WTC11 (cell line): Measurements from ENCODE around the gene ZNF333.

Source experiments
- CTCF ChIP-seq: fragments of 200-600 bp; IDR thresholded peaks from 2 replicates; pipeline ENCODE4 v1.8.0; 2022; ENCODE audit warnings: antibody characterized with exemption
- EMX1 ChIP-seq: fragments of 250-450 bp; sonication (Bioruptor Pico); IDR thresholded peaks from 2 replicates; pipeline ENCODE4 v1.8.0; 2021; ENCODE audit warnings: mild to moderate bottlenecking
- ESRRA ChIP-seq: sonication (generic); formaldehyde crosslinking; IDR thresholded peaks from 2 replicates; pipeline ENCODE4 v1.8.1; 2022; ENCODE audit warnings: mild to moderate bottlenecking, missing genetic modification reagents, borderline replicate concordance
- PRDM15 ChIP-seq: sonication (generic); formaldehyde crosslinking; IDR thresholded peaks from 2 replicates; pipeline ENCODE4 v1.8.0; 2022; ENCODE audit warnings: missing genetic modification reagents
- RELA ChIP-seq: sonication (generic); formaldehyde crosslinking; IDR thresholded peaks from 2 replicates; pipeline ENCODE4 v1.8.1; 2022; ENCODE audit warnings: missing genetic modification reagents, mild to moderate bottlenecking, borderline replicate concordance
- USF2 ChIP-seq: sonication (generic); formaldehyde crosslinking; IDR thresholded peaks from 2 replicates; pipeline ENCODE4 v1.8.1; 2023; ENCODE audit warnings: mild to moderate bottlenecking, missing genetic modification reagents, moderate library complexity
- ZMAT4 ChIP-seq: fragments of 250-450 bp; sonication (Bioruptor Pico); IDR thresholded peaks from 2 replicates; pipeline ENCODE4 v1.9.0; 2021; ENCODE audit warnings: mild to moderate bottlenecking

GRCh38 chr19:14761607-14762006, 71.8 kb downstream of the ZNF333 start:
- TF ChIP-seq CTCF (no peak), ESRRA (no peak), ZMAT4 (CRISPR knock-in tag) (no peak), USF2 (no peak), EMX1 (CRISPR knock-in tag) (no peak), PRDM15 (no peak), RELA (no peak)
